Tibial artery (tissue), 4 donors: ENCODE measurements around the gene SRBD1.

ENCODE experiments used
- DNase-seq, 2 donors: peaks; one replicate each; pipeline ENCODE4 v3.0.0-alpha.2; 2019
- H3K27ac ChIP-seq, 2 donors: fragments of 200-600 bp; sonication (generic) in 1 of 2; 1 replicate in 1 of 2; 2 replicates in 1 of 2; pipeline ENCODE4 v1.5.1; 2018 to 2019; ENCODE audit warnings: mild to moderate bottlenecking in 1 of 2
- H3K27me3 ChIP-seq, 2 donors: fragments of 200-600 bp; sonication (generic) in 1 of 2; one replicate each; pipeline versions ENCODE4 v1.5.1 to v1.6.0; 2016 to 2019
- H3K36me3 ChIP-seq, 3 donors: fragments of 200-600 bp; sonication (generic) in 2 of 3; one replicate each; pipeline ENCODE4 v1.5.1; 2016 to 2019; ENCODE audit warnings: mild to moderate bottlenecking in 2 of 3
- H3K4me1 ChIP-seq, 4 donors: fragments of 200-600 bp; sonication (generic) in 2 of 4; 1 replicate in 3 of 4; 2 replicates in 1 of 4; pipeline ENCODE4 v1.5.1; 2016 to 2019
- H3K4me3 ChIP-seq, 2 donors: fragments of 200-600 bp; sonication (generic) in 1 of 2; 1 replicate in 1 of 2; 2 replicates in 1 of 2; pipeline ENCODE4 v1.5.1; 2018 to 2019; ENCODE audit warnings: mild to moderate bottlenecking in 2 of 2
- H3K9me3 ChIP-seq, 3 donors: fragments of 200-600 bp; sonication (generic) in 1 of 3; one replicate each; pipeline ENCODE4 v1.5.1; 2016 to 2019
- CTCF ChIP-seq, 2 experiments: fragments of 200-600 bp in 1 of 2; fragments of 450-650 bp in 1 of 2; IDR thresholded peaks; one replicate each; pipeline ENCODE4 v1.5.1; 2017 to 2019; ENCODE audit warnings: antibody characterized with exemption in 2 of 2, mild to moderate bottlenecking in 1 of 2, moderate library complexity in 1 of 2
- intact Hi-C: fragments of 100-400 bp; cut with DNase I; formaldehyde crosslinking; loops from one replicate; pipeline ENCODE4 v1.15.0; 2023; ENCODE audit warnings: low total_unique reads

The SRBD1 gene

DNA sequence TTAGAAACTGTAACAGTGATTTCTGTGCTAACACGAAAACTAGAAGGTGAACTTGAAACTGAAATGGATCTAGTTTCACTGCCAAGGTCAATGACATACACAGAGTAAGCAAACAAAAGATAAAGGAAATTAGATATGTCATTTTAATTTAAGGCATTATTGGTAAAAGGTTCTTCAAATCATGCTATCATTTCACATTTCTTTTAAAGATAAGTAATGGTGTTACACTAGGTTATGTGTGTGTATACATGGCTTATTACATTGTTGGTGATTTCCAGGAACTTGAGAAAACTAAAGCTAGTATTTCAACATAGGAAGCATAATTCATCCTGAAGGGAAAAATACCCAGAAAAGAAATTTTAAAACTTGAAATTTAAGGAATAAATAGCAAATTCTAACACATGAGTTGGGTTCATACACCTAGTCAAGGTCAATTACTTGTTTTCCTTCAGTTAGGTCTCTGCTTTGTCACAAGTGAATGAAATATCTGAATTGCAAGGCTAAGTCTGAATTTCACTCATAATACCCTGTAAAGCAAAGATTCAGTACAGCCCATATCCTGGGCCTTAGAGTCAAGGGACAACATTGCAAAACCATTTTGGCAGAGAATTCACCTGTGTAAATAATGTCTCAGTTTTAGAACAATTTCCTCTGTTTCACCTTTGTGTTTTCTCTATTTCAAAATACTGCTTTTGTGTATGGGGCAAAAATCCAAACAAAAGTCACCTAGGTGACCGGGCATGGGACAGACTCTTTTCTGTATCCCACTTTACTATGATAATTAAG, 141.6 kb downstream of the SRBD1 start:
- TF ChIP-seq CTCF (IDR thresholded peaks at IDR 0.05), result no peak
- H3K27me3 ChIP-seq, result no peaks in the 10 kb centered on the region
- no peaks in the 10 kb centered on the region for H3K9me3 ChIP-seq
- H3K4me1 ChIP-seq, result peaks cover 0 to 28% (median 14%) of the 10 kb centered on the region in 4 donors
- no peak overlapping the region for H3K4me3 ChIP-seq
- H3K27ac ChIP-seq, result peak overlapping the region; percentile 67 to 70
- intact Hi-C loops, result no loop called here
- no peaks in the 10 kb centered on the region for H3K36me3 ChIP-seq
- DNase-seq, result peak in 1 of 2 donors; percentile 19

DNA sequence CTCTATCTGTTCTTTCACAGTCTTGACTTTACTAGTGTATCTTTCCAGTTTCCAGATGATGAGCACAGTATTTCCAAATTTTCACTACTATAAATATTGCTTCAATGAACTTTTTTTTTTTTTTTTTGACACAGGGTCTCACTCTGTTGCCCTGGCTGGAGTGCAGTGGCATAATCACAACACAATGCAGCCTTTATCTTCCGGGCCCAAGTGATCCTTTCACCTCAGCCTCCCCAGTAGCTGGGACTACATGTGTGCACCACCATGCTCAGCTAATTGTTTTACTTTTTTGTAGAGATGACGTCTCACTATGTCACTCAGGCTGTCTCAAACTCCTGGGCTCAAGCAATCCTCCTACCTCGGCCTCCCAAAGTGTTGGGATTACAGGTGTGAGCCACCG, 142.8 kb downstream of the SRBD1 start:
- Histone ChIP-seq H3K4me3 (no peak overlapping the region), H3K4me1 (peaks cover 0 to 28% (median 14%) of the 10 kb centered on the region in 4 donors), H3K36me3 (no peaks in the 10 kb centered on the region), H3K27me3 (no peaks in the 10 kb centered on the region), H3K27ac (no peak overlapping the region), H3K9me3 (no peaks in the 10 kb centered on the region)
- no peak for TF ChIP-seq CTCF (IDR thresholded peaks at IDR 0.05)
- DNase-seq, result no peak
- intact Hi-C loops, result no loop called here

DNA sequence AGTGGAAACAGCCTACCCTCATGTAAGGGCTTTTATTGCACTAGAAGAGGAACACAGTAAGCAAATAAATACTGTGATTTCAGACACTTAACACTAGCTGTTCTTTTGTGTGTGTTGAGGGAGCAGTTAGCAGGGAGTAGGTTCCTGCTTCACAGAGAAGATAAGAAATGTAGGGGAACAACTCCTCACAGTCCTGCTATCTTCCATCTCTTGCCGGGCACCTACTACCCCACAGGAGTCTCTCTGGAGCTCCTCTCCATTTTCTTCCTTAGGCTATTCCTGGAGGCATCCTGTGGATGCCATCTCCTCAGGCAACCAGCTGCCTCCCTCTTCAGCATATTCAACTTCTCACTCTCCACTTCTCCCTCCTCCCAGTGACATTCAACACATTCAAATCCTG, 145.0 kb downstream of the SRBD1 start:
- no peaks in the 10 kb centered on the region for H3K27me3 ChIP-seq
- TF ChIP-seq CTCF (IDR thresholded peaks at IDR 0.05), result no peak
- intact Hi-C loops, result no loop called here
- H3K27ac ChIP-seq, result no peak overlapping the region
- no peaks in the 10 kb centered on the region for H3K36me3 ChIP-seq
- DNase-seq, result no peak
- H3K9me3 ChIP-seq, result no peaks in the 10 kb centered on the region
- peaks cover 0 to 24% (median 14%) of the 10 kb centered on the region in 4 donors for H3K4me1 ChIP-seq
- no peak overlapping the region for H3K4me3 ChIP-seq

GRCh38 chr2:45460825-45461224, 150.2 kb downstream of the SRBD1 start:
- Histone ChIP-seq H3K4me3 (no peak overlapping the region), H3K27ac (no peak overlapping the region), H3K9me3 (no peaks in the 10 kb centered on the region), H3K36me3 (no peaks in the 10 kb centered on the region), H3K27me3 (no peaks in the 10 kb centered on the region), H3K4me1 (peaks cover 0 to 26% (median 8%) of the 10 kb centered on the region in 4 donors)
- intact Hi-C loops, result no loop called here
- DNase-seq, result no peak
- TF ChIP-seq CTCF (IDR thresholded peaks at IDR 0.05), result no peak

GRCh38 chr2:45459860-45460259, 151.2 kb downstream of the SRBD1 start:
- Histone ChIP-seq H3K36me3 (no peaks in the 10 kb centered on the region), H3K27ac (peak overlapping the region in 1 of 2 donors; percentile 50), H3K4me1 (peaks cover 0 to 33% (median 8%) of the 10 kb centered on the region in 4 donors), H3K27me3 (no peaks in the 10 kb centered on the region), H3K4me3 (no peak overlapping the region), H3K9me3 (no peaks in the 10 kb centered on the region)
- DNase-seq, result no peak
- TF ChIP-seq CTCF (IDR thresholded peaks at IDR 0.05), result no peak
- intact Hi-C loops, result no loop called here
